Stimulated activated naive CD4-positive, alpha-beta T cell treated with Interleukin-2 at 50 U/mL for 16 hours (primary cell): ENCODE results near the gene DLK2.

ENCODE experiments used
- DNase-seq: peaks from one replicate; lab custom pipeline; 2025; lab: John Stamatoyannopoulos, UW

DLK2 gene

DNA sequence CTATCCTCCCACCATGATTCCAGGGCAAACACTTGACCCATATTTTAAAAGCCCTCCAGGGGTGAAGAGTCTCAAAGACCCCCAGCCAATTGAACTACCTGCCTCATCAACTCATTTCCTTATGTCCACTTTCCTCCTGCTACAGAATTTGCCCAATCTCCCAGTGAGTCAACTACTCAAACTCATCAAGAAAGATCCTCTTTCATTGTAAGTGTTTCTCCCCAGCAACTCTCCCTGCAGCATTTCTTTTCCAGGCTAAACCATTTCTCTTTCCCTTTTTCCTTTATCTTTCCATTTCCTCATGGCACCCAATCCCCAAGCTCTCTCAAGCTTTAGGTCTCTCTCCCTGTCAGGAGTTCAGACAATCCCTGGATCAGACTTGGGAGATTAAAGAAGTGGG, 1.5 kb downstream of the DLK2 start:
- DNase-seq: no peak

DNA sequence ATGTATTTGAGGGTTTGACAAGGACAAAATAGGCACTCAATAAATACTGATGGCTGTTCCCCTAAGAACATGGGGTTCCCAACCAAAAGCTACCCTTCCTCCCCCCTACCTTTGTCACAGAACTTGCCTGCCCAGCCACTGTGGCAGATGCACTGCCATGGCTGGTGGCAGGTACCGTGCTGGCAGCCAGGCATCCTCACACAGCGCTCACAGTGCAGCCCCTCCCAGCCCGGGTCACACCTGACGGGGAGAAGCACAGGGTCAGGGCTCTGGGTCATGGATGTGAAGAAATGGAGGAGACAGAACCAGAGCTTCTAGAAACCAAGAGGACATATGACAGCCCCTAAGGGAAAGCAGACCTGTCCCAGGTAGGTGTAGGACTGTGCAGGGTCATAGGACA, 2.5 kb downstream of the DLK2 start:
- DNase-seq: no peak

DNA sequence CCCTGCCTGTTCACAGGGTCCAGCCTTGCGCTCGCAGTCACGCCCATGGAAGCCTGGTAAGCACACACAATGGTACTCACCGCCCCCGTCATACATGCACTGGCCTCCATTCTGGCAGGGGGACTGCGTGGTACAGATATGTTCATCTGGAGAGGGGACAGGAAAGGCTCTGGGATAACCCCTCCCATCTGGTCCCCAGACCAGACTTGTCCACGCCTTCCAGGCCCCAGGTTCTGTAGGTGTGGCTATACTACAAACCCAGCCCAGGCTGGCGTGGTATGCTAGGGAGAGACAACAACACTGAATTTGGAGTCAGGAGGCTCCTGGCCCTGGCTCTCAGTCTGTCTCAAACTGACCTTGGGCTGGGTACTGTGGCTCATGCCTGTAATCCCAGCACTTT, 3.4 kb downstream of the DLK2 start:
- DNase-seq: no peak

DNA sequence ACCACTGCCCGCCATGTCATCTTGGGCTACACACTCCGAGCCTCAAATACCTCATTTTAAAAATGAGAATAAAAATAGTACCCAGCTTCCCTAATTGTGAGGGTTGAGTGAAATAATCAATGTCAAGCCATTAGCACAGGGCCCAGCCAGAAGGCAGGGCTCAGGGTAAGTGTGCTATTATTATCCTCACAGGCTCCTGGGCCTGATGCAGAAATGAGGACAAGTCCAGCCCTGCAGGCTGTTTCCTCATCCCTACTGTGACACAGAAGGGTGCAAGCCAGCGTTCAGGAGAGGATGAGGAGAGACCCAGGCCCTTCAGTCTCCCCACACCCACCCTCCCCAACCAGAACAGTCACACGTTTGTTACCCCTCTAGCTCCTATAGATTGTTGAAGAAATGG, 4.0 kb downstream of the DLK2 start:
- no peak for DNase-seq

DNA sequence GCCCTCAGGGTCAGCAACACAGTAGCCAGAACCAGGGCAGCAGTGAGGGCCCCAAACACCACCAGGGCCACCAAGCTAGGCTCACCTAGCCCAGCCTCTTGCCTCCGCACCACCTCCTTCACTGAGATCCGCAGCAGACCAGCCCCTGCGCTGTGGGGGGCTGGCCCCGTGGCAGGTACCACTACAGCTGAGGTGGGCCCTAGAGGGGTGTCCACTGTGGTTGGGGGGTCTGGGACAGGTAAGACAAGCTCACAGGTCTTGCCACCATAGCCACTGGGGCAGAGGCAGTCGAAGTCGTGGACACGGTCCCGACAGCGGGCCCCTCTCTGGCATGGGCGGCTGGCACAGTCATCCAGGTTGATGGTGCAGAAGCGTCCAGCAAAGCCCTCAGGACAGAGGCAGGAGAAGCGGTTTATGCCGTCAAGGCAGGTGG, 4.6 kb downstream of the DLK2 start:
- no peak for DNase-seq

DNA sequence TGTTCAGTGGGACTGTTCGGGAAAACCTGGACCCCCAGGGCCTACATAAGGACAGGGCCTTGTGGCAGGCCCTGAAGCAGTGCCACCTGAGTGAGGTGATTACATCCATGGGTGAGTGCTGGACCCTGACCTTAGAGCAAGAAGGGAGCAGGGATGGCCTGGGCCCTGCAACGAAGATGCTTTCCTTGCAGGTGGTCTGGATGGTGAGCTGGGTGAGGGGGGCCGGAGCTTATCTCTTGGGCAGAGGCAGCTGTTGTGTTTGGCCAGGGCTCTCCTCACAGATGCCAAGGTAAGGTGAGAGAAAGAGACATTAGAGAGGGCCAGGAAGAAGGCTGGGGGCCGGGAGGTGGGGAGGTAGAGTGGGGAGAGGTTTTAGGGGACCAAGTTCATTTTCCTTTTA, 6.4 kb downstream of the DLK2 start:
- no peak for DNase-seq

DNA sequence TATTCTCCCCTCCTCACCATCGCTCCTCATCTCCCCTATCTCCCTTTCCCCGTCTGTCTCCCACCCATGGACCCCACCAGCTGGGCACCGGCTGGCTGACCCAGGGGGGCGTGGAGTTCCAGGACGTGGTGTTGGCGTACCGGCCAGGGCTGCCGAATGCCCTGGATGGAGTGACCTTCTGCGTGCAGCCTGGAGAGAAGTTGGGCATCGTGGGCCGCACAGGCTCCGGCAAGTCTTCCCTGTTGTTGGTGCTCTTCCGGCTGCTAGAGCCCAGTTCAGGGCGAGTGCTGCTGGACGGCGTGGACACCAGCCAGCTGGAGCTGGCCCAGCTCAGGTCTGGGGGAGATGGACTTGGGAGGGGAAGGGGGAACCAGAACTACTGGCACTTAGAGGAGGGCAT, 7.7 kb downstream of the DLK2 start:
- no peak for DNase-seq

DNA sequence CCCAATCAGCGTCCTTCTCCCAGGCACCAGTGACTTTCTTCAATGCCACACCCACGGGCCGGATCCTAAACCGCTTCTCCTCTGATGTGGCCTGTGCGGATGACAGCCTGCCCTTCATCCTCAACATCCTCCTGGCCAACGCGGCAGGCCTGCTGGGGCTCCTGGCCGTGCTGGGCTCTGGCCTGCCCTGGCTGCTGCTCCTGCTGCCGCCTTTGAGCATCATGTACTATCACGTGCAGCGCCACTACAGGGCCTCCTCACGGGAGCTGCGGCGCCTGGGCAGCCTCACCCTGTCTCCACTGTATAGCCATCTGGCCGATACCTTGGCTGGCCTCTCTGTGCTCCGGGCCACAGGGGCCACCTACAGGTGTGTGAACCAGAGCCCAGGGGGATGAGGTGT, 9.8 kb downstream of the DLK2 start:
- DNase-seq: no peak

DNA sequence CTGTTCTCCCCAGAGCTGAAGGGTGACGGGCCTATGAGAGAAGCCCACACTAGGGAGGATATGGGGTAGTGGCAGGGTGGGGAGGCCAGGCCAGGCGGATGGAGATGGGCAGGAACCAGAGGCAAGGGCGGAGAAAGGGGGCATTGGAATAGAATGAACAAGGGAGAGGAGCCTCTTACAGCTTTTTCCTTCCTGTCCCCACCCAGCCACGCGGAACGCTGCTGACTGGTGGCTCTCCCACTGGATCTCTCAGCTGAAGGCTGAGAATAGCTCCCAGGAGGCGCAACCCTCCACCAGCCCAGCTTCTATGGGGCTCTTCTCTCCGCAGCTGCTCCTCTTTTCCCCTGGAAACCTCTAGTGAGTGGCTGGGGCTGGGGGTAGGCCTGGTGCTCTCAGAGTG, 10.8 kb downstream of the DLK2 start:
- no peak for DNase-seq

DNA sequence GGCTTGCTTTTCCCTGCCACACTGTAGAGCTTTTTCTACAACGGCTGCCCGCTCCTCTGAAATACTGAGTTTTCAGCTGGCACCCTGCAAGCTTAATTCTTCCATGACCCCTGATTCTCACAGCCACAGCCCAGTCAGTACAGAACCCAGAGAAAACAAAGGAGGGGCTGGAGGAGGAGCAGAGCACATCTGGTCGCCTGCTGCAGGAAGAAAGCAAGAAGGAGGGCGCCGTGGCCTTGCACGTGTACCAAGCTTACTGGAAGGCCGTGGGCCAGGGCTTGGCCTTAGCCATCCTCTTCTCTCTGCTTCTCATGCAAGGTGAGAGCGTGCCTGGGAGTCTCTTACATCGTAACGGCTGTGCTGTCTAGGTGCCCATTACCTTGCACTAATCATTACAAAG, 11.3 kb downstream of the DLK2 start:
- no peak for DNase-seq

DNA sequence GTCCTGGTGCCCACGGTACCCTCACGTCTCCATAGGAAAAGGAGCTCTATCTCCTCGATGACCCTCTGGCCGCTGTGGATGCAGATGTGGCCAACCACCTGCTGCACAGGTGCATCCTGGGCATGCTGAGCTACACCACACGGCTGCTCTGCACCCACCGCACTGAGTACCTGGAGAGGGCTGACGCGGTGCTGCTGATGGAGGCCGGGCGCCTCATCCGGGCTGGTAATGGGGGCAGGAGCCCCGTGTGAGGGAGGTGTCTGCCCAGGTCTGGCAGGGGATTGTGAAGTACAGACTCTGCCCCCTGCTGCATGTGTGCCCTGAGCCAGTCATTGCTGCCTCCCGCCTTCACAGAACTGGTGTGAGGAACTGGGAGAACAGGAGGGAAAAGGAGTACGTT, 12.4 kb downstream of the DLK2 start:
- no peak for DNase-seq

DNA sequence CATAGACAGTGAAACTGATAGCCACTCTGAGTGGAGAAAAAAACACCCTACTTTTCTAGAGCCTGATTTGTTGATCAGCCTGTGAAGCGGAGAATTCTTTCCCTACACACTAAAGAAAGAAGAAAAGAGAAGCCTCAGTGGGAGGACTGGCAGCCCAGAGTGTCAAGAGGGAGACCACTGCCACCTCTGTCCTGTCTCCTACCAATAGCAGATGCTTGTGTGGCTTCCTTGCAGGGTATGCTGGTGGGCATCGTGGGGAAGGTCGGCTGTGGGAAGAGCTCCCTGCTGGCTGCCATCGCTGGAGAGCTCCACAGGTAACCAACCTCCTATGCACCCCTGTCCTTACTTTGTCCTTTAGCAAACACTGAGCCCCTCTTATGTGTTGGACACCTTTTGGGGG, 17.6 kb downstream of the DLK2 start:
- no peak for DNase-seq

DNA sequence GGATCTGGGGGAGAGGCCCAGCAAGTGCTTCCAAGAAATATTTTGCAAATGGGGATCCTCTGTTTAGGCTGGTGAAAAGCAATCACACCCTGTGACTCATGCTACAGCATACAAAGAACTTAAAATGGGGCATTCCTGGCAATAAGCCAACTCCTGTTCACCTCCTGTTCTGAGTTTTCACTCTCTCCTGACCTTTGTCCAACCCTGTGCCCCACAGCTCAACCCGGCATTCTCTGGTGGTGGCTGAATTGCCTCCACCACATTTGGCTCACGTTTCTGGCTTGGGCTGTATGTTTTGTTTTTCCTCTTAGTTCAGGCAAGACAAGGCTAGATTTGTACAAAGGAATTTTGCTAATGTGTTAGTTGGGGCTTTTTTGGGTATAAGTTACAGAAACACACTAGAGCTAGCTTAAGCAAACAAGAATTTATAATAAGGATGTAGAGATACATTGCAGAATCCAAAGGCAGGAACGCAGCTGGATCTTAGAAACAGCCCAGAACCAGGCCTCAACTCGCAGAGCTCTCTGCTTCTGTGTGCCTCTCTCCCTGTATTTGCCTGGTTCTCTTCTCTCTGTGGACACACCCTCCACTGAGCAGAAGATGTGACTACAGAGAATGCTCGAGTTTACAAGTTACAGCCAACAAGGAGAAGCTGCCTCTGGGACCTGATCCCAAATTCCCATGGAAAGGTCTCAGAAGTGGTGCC, 18.6 kb downstream of the DLK2 start:
- DNase-seq: no peak

DNA sequence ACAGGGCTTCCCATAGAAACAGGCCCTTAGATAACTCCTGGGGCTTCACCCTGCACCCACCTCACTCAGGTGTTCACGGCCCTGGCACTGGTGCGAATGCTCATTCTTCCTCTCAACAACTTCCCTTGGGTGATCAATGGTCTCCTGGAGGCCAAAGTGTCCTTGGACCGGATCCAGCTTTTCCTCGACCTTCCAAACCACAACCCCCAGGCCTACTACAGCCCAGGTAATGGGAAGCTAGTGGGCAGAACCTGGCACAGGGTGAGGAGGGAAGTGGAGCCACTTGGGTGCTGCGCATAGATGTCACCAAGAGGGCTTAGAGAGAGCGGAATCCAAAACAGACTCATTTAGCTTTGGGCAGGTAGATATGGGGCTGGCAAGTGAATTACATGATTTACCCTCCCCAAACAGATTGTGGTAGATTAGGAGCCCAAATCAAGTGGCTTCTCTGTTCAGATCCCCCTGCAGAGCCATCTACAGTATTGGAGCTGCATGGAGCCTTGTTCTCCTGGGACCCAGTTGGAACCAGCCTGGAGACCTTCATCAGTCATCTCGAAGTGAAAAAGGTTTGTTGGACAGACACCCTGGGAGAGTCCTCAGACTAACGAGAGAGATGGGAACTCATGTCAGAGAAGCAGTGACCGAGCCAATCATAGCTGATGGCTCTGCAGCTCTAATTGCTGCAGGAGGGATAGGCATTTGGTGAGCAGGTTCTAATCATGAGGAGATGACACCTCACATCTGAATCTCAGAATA, 19.5 kb downstream of the DLK2 start:
- no peak for DNase-seq

DNA sequence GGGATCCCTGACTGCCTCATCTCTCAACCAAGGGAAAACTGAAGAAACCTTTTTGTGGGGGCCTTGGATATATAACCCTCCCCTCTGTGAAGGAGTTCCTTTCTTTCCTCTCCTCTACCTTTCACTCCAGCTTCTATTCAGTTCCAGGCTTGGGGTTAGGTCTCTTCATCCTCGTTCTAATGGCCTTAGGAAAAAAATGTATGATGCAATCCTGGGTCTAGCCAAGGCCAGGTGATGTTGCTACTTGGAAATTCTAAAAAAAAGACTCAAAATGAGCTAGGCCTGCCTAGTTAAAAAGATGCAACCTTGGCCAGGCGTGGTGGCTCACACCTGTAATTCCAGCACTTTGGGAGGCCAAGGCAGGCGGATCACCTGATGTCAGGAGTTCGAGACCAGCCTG, 20.4 kb downstream of the DLK2 start:
- no peak for DNase-seq

DNA sequence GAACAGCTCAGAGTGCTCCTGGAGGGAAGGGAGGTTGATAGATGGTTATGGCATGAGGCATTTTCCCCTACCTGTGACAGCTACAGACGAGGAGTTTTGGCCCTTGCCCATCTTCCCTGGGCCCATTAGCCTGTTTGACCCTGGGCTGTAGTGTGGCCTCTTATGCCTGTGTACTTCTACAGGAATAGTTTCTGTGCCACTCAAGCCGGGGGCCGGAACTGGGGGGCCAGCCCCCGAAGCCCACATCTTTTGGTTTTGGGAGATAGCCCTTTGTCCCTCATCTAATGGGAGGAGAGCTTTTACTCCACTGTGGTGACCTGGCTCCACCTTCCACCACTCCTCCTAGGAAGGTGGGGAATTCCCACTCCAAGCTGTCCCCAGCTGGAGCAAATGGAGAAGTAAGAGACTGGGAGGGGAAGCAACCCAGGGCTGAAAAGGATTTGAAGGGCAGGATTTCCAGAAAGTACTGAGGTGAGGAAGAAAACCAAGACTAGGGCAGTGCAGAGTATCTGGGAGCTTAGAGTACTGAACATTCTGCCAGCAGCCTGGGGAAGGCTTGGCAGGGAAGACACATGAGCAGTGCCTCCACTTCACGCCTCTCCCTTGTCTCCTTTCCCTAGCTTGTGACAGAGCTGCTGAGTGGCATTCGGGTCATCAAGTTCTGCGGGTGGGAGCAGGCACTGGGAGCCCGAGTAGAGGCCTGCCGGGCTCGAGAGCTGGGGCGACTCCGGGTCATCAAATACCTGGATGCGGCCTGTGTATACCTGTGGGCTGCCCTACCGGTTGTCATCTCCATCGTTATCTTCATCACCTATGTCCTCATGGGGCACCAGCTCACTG, 21.1 kb downstream of the DLK2 start:
- no peak for DNase-seq

DNA sequence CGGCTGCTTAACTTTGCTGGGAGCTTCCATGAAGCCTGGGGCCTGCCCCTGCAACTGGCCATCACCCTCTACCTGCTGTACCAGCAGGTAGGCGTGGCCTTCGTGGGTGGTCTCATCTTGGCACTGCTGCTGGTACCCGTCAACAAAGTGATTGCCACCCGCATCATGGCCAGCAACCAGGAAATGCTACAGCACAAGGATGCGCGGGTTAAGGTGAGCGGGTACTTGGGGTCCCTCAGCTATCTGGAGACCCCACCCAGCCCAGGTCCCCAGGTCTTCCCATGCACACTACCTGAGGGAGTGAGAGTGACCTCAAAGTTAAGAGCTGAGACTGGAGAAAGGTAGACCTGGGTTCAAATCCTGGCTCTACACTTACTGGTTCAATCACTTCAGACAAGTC, 22.2 kb downstream of the DLK2 start:
- no peak for DNase-seq

DNA sequence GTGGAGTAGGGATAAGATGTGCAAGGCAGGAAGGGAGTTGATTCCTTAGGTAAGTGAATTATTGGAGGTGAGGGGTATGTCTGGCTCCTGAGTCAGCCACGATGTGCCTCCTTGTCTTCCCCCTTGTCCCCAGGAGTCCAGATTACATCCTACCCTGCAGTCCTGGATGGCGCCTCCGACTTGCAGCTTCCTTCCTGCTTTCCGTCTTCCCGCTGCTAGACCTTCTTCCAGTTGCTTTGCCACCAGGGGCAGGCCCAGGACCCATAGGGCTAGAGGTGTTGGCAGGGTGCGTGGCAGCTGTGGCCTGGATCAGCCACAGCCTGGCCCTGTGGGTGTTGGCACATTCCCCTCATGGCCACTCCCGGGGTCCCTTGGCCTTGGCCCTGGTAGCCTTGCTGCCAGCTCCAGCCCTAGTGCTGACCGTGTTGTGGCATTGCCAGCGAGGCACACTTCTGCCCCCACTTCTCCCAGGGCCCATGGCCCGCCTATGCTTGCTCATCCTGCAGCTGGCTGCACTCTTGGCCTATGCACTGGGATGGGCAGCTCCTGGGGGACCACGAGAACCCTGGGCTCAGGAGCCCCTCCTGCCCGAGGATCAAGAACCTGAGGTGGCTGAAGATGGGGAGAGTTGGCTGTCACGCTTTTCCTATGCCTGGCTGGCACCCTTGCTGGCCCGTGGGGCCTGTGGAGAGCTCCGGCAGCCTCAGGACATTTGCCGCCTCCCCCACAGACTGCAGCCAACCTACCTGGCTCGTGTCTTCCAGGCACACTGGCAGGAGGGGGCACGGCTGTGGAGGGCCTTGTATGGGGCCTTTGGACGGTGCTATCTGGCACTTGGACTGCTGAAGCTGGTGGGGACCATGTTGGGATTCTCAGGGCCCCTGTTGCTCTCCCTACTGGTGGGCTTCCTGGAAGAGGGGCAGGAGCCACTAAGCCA, 23.1 kb downstream of the DLK2 start:
- DNase-seq: no peak

DNA sequence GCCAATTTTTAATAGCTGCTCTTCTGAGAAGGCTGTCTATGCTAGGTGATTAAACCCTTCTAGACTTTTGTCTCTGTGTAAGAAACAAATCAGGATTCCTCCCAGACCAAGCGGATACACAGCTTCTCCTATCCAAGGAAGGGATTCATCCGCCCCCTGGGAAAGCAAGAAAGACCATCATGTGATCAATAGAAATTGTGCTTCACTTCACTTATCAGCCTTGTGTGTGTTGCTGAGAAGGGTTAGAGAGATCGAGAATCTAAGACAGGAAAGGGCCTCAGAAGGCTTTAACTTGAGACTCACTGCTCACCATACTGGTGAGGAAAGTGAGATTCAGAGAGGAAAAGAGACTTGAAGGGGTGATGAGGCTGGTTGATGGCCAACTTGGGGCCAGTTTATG, 26.5 kb downstream of the DLK2 start:
- DNase-seq: no peak

DNA sequence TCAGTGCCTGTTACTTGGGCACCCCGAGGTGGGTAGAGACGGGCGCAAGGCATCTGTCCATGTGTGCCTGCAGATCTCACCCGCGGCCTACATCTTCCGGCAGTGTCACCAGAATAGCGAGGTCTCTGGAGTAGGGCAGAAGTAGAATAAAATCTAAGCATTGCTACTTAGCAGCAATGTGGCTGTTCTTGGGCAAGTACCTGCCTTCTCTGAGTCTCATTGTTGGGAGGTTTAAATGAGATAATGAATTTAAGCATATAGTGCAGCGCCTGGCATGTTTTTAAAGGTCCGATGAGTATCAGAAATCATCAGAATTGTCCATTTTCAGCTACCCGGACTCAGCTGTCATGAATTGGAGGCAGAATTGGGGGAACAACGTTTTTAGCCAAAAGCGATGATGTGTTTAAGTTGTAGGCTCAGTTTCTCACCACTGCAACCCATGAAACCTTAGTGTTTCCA, 27.2 kb downstream of the DLK2 start:
- no peak for DNase-seq

DNA sequence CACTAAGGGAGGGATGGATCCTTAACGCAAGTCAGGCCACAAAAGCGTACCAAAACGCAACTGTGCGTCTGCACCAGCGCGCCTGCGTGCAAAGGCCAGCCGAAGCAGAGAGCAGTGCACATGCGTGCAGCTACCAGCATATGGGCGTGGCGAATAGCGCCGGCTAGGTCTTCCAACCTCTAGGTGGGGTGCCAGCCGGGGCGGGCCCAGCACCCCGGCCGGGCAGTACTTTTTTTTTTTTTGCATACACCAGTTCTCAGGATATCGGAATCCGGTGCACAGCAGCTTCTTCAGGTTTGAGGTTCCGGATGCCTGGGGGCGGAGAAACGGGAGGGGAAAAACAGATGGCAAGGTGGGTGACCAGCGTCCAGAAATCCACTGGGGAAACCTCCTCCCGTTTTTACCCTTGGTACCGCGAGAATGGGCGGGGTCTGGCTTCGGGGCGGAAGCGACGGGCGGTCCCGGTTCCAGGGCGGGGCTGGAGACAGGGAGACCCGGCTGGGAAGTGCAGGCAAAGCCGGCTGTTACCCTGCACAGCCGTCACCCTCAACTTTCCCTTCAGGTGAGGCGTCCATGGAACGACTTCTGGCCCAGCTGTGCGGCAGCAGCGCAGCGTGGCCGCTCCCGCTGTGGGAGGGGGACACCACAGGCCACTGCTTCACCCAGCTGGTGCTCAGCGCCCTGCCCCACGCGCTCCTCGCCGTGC, 27.8 kb downstream of the DLK2 start, which contains the start of gene ABCC10:
TSS of gene ABCC10 (plus strand) at position 136 of the 706 bp plus-strand sequence. CDS start at position 574, 438 bp downstream.
- DNase-seq: peak; percentile 94
